SH-SY5Y (cell line): ENCODE measurements around the gene MRPL58.

Experiments used
- GATA2 ChIP-seq: IDR thresholded peaks from 2 replicates; pipeline ENCODE4 v1.6.1; 2011; ENCODE audit warnings: mild to moderate bottlenecking, low read depth, low read length
- GATA3 ChIP-seq: IDR thresholded peaks from 2 replicates; pipeline ENCODE4 v1.6.1; 2011; ENCODE audit warnings: low read depth, mild to moderate bottlenecking, low read length, moderate library complexity

DNA sequence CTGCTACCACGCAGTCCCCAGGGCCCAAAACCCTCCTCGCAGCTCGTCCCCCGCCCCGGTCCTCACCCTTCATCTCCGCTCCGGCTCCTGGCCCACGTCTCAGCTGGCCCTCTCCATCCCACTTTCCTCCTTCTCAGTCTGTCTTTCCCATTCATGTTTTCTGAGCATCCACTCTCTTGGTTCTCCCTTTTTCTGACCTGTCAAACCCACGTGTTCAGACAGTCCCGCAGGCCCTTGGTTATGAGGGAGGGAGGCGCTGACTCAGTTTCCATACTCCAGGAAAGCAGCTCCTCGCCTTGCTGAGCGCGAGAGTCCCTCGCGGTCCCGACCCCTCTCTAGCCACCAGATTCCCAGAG lies 39.5 kb upstream of the MRPL58 start:
- TF ChIP-seq GATA2 (no peak), GATA3 (no peak)
